IPS-NIHi11 (cell line): ENCODE results near the gene UBE2G2.

Experiments used
- DNase-seq: peaks from one replicate; pipeline ENCODE4 v3.0.0; 2012; ENCODE audit warnings: mixed read lengths, low spot score

The UBE2G2 gene

GRCh38 chr21:44763451-44764318 lies 37.9 kb downstream of the UBE2G2 start:
- DNase-seq = no peak

GRCh38 chr21:44763050-44763378 lies 38.6 kb downstream of the UBE2G2 start:
- DNase-seq = no peak

GRCh38 chr21:44762221-44763049 lies 39.2 kb downstream of the UBE2G2 start:
- no peak for DNase-seq

GRCh38 chr21:44761747-44762208 lies 39.8 kb downstream of the UBE2G2 start:
- DNase-seq = no peak

- DNase-seq = peak; percentile 84
Observed at GRCh38 chr21:44761011-44761729, 40.5 kb downstream of the UBE2G2 start.

GRCh38 chr21:44760376-44760775 lies 41.2 kb downstream of the UBE2G2 start:
- no peak for DNase-seq

- no peak for DNase-seq
Observed at GRCh38 chr21:44759628-44760285, 41.9 kb downstream of the UBE2G2 start.

- peak; percentile 43 for DNase-seq
Observed at GRCh38 chr21:44758781-44759627, 42.6 kb downstream of the UBE2G2 start.

- peak; percentile 7 for DNase-seq
Observed at GRCh38 chr21:44758141-44758561, 43.5 kb downstream of the UBE2G2 start.

GRCh38 chr21:44757731-44758130 lies 43.9 kb downstream of the UBE2G2 start:
- DNase-seq = no peak

- no peak for DNase-seq
Observed at GRCh38 chr21:44756423-44757185, 45.0 kb downstream of the UBE2G2 start.

GRCh38 chr21:44755227-44755626 lies 46.4 kb downstream of the UBE2G2 start:
- DNase-seq = no peak

- DNase-seq = no peak
Observed at GRCh38 chr21:44753357-44753756, 48.3 kb downstream of the UBE2G2 start.

GRCh38 chr21:44752671-44753235 lies 48.9 kb downstream of the UBE2G2 start:
- no peak for DNase-seq

- no peak for DNase-seq
Observed at GRCh38 chr21:44751799-44752636, 49.6 kb downstream of the UBE2G2 start.

GRCh38 chr21:44751186-44751798 lies 50.3 kb downstream of the UBE2G2 start:
- no peak for DNase-seq

- no peak for DNase-seq
Observed at GRCh38 chr21:44750675-44751025, 51.0 kb downstream of the UBE2G2 start.
